DOHH2 (cell line): Measurements from ENCODE around the gene CFAP46.
"Not testable (repeated sequence)": the region's sequence is repeated elsewhere in the genome, so short reads cannot be mapped to it uniquely, and the experiment has no call there.

ENCODE experiments used
- CTCF ChIP-seq: fragments of 200-600 bp; sonication (generic); IDR thresholded peaks from one replicate; pipeline ENCODE4 v1.5.1; 2014; ENCODE audit warnings: antibody characterized with exemption, mild to moderate bottlenecking, low read depth, low read length; ENCODE audit not compliant: poor library complexity, severe bottlenecking
- EZH2phosphoT487 ChIP-seq: fragments of 200-600 bp; sonication (generic); IDR thresholded peaks from 2 replicates; pipeline ENCODE4 v1.6.1; 2017; ENCODE audit warnings: borderline replicate concordance, mild to moderate bottlenecking, antibody characterized with exemption, low read length, moderate library complexity, mixed read lengths

DNA sequence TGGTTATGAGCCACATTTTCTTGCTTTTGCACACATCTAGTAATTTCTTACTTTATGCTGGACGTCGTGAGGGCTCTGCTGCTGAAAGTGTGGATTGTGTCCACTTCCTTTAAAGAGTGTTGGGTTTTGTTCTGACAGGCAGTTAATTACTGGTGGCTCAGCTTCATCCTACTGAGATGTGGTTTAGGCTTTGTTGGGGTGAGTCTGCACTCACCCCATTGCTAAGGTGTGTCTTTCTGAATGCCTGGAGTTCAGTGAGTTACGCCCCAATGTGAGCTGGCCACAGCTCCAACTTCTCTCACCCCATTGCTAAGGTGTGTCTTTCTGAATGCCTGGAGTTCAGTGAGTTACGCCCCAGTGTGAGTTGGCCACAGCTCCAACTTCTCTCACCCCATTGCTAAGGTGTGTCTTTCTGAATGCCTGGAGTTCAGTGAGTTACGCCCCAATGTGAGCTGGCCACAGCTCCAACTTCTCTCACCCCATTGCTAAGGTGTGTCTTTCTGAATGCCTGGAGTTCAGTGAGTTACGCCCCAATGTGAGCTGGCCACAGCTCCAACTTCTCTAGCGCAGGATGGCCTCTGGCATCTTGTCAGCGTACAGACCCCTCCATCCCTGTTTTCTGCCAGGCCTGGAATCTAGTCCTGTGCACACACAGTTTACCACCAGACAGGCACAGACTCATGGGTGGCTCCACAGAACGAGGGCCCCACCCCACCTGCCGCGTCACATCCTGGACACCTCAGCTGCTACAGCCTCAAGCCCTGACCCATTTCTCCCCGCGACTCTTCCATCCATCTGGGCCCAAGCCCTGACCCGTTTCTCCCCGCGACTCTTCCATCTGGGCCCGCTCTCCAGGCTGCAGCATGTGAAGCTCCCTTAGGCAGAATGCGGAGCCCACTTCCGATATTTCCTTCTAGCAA, 39.5 kb downstream of the CFAP46 start:
- TF ChIP-seq CTCF, EZH2phosphoT487: not testable (repeated sequence)
